HG02610 (cell line): Measurements from ENCODE around the gene CANX.

ENCODE experiments used
- ATAC-seq: cut with Tn5 transposase; IDR thresholded peaks from one replicate; pipeline ENCODE4 v1.9.1; 2021; ENCODE audit warnings: mild to moderate bottlenecking, moderate library complexity; ENCODE audit not compliant: unreplicated experiment

Gene CANX

GRCh38 chr5:179749857-179750508, 51.2 kb downstream of the CANX start:
- ATAC-seq: no peak

- no peak for ATAC-seq
Measured at GRCh38 chr5:179753971-179754370, 55.2 kb downstream of the CANX start.

GRCh38 chr5:179755022-179755421, 56.3 kb downstream of the CANX start:
- no peak for ATAC-seq

GRCh38 chr5:179758955-179759354, 60.2 kb downstream of the CANX start:
- ATAC-seq: no peak

DNA sequence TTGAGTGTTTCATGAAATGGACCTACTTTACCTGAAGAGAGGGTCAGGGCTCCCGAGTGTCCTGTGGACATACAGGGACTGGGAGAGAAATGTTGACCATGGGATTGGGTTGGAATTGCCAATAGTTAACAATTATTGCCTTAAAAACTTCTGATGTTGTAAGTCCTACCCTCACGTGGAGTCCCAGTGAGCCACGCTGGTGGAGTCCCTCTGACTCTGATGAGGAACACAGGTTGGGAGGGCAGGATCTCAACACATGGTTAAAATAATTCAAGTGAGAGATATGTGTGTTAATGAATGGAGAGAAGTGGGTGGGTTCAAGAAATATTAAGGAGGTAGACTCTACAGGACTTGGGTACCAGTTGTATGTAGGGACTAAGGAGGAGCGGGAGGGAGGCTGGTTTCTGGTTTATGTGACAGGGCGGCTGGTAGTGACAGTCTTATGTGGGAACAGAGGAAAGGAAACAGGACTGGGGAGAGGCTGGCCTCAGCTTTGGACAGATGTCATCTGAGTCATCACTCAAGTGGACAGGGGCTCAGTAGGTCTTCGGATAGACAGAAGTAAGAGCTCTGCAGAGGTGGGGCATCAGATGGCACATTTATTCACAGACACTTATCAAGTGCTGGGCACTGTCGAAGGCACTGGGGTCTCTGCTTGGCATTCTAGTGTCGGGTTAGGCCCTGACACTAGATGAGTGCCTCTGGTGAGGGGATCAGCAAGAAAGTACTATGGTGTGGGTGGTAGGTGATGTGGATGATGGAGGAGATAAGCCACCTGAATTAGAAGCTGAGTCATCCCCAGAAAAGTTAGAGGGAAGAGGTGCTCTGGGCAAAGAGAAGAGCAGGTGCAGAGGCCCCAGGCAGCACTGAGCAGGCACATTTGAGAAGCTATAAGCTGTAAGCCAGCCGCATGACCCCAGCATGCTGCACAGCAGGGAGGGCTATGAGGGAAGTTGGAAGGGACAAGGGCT, 61.1 kb downstream of the CANX start:
- peak; percentile 47 for ATAC-seq

GRCh38 chr5:179762079-179762780, 63.5 kb downstream of the CANX start:
- no peak for ATAC-seq

DNA sequence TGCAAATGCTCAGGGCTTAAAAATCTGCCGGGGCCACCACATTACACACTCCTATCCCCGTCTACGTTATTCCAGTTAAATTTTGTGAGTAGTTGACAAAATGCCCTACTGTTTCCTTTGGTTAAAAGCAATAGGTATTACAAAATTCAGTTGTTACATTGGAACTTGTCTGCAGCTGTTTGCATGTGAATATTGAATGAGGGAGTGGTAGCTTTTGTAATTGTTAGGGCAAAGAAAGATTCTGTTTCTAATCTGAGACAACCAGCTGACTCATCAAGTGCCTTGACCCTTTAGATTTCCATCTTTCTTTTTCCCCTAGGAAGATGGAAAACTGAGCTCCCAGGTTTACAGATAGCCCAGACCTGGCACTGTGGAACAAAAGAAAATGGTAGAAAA, 64.0 kb downstream of the CANX start:
- ATAC-seq: no peak

DNA sequence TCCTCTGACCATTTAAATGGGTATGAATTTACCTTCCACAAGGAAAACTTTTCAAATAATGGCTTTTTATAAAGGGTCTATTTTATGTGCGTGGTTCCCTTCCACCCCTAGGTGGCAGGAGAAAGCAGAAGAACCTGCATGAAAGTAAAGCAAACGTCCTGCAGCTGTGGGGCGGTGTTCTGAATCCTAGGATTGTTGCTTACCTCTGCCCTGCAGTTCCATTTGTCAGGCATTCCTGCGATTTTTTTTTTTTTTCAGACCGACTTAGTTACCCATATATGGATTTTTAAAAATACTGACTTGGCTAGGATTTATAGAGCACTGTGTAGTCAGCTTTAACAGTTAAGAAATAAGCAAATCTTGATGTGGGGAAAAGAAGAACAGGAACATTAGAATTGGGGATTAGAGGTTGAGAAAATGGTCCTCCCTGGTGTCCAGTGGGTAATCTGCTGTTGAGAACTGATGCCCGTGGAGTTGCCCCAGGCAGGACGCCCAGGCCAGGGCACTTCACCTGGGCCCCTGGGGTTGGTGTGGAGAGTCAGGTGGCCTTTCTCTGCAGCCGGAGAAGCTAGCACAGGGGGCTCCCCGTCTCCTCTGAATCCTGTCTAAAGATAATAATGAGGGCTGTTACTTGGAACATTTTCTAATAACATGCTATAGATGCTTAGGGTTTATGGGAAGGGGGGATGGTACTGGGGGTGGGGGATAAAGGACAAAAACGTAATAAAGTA, 64.6 kb downstream of the CANX start:
- ATAC-seq: no peak

GRCh38 chr5:179764056-179764455, 65.3 kb downstream of the CANX start:
- ATAC-seq: no peak

DNA sequence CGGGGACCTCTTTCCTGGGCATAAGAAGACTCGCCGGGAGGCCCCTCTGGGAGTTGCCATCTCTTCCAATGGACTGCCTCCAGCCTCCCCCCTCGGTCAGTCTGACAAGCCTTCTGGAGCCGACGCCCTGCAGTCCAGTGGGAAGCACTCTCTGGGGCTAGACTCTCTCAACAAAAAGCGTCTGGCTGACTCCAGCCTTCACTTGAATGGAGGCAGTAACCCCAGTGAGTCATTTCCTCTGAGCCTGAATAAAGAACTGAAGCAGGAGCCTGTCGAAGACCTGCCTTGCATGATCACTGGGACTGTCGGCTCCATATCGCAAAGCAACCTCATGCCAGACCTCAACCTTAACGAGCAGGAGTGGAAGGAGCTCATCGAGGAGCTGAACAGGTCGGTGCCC, 66.6 kb downstream of the CANX start:
- ATAC-seq: no peak

GRCh38 chr5:179766021-179766725, 67.4 kb downstream of the CANX start:
- no peak for ATAC-seq

DNA sequence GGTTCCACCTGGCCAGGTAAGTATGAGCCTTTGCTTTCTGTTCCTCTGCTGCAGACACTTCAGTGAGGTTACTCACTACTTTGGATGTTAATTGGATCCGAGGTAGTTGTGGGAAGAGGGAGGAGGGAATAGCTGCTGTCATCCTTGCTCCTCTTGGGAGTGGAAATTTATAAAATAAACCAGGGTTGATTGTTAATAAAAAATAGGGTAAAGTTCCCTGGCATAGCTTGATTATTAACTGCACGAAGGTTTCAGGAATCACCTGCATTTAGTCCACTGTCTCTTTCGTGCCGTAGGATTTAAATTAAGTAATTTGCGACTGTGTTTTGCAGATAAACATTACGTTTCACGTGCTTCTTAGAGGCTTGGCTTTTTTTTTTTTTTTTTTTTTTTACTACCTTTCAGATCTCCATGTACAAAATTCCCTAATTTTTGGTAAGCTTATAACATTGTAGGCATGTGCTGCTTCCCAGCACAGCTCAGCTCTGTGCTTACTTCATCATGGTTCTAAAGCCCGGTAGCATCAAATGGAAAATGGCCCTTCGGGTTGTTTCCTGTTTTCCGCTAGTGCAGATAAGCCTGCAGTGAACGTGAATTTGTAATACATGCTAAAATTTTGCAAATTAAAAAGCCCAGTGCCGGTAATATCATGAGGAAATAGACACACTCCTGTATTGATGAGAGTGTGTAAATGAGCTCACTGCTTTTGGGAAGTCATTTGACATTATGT, 68.1 kb downstream of the CANX start:
- no peak for ATAC-seq

DNA sequence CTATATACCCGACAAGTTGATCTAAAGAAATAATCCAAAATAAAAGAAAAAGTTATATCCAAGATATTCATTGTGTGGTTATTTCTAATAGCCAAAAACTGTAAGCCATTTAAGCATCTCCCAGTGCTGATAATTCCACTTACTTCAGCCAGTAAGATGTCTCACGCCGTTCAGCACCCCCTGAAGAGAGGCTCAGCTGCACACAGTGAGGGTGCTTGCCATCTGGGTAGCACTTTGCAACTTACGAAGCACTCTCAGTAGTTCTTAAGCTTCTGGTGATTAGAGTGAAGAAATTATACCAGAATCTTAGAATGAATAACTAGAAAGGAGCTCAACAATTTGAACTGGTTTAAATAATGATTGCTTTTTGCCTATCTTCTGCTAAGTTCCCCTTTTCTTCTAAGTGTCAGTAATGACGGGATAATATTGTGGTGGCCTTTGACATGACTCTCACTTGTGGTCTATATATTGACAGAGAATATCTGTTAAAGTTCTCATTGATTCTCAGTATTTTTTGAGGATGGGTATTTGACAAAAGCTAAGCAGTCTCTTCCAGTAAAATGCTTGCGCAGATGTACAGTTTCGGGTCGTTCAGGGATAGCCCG, 68.8 kb downstream of the CANX start:
- no peak for ATAC-seq

DNA sequence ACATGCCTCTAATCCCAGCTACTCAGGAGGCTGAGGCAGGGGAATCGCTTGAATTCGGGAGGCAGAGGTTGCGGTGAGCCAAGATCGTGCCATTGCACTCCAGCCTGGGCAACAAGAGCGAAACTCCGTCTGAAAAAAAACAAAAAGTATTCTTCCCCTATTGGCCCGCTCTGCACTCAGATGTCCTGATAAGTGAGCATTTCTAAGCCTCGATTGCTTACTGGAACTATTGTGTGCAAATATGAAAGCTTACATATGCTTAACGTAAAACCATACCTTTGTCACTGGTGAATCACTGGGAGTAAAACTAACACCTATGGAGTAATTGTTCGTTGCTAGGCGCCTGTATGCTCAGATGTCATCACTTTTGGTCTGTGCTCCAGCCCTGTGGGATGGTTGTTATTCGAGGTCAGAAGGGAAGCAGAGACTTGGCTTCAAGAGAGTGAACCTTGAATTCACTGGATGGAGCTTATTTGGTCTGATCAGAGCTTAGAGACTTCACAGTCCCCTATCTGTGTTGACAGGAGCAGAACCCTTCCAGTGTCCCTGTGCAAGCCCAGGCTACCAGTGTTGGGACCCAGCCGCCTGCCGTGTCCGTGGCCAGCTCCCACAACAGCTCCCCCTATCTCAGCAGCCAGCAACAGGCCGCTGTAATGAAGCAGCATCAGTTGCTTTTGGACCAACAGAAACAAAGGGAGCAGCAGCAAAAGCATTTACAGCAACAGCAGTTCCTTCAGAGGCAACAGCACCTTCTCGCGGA, 69.7 kb downstream of the CANX start:
- no peak for ATAC-seq

GRCh38 chr5:179769271-179769670, 70.5 kb downstream of the CANX start:
- ATAC-seq: no peak

- ATAC-seq: no peak
Measured at GRCh38 chr5:179769796-179770195, 71.0 kb downstream of the CANX start.

DNA sequence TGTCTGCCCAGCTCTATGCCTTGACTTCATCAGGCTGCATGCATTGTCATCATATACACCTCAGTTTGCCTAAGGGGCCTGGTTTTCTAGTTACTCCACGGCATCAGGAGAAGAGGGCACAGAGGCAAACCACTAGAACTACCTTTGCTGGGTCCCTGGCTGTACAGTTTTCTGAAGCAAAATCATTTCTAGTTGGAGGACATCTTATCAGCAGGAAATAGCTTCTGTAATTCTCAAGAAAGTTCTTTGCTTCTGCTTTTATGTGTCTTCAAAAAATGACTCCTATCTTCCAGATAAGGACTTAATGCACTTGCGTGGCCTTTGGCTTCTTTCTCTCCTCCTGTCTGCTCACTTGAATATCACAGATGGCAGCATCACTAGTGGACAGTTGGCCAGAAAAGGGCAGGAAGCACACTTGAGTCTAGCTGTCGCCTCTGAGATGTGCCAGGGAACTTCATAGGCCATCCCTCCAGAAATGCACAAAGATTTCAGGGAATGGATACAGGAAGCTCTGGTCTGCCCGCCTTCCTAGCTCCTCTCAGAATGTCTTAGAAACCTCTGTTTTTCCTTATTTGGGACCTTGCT, 72.6 kb downstream of the CANX start:
- ATAC-seq: no peak

- no peak for ATAC-seq
Measured at GRCh38 chr5:179772351-179772750, 73.6 kb downstream of the CANX start.
